ENCODE data around the gene ZDBF2. TPM values are rescaled to one million over a fixed set of nuclear protein-coding genes. Genes with fewer than 3 reads are reported as not detected.

ZDBF2 gene
- total and polyA plus RNA-seq, 2 donors (not counting 1 experiment from before 2014, with no cell fraction given): 6.3 to 11.6 TPM

GRCh38 chr2:206266130-206267125 lies 8.0 kb upstream of the ZDBF2 start:
- no peaks in the 10 kb centered on the region for H3K79me2 ChIP-seq (ENCODE audit: control insufficient read depth, insufficient read depth, low read length)
- TF ChIP-seq EZH2 (IDR thresholded peaks at IDR 0.05; ENCODE audit: low read length, missing control alignments): no peak
- TF ChIP-seq CTCF (conservative IDR thresholded peaks at IDR 0.05 in 1 of 2, IDR thresholded peaks at IDR 0.05 in 1 of 2; ENCODE audit: low read depth in 1 of 2, low read length in 2 of 2): no peak
- H4K20me1 ChIP-seq (ENCODE audit: control insufficient read depth, extremely low read depth, insufficient read depth, low read length): no peaks in the 10 kb centered on the region
- no peak overlapping the region for H3K4me2 ChIP-seq (ENCODE audit: extremely low read depth, insufficient read depth, low read length)
- no peaks in the 10 kb centered on the region for H3K9me3 ChIP-seq (ENCODE audit: control insufficient read depth, insufficient read depth, low read depth, low read length)
- no peak overlapping the region for H3K9ac ChIP-seq (ENCODE audit: insufficient read depth, low read length)
- no peaks in the 10 kb centered on the region for H3K4me1 ChIP-seq (ENCODE audit: control insufficient read depth, extremely low read depth, insufficient read depth, low read length)
- no peaks in the 10 kb centered on the region for H3K36me3 ChIP-seq (ENCODE audit: control insufficient read depth, insufficient read depth, low read length)
- DNase-seq (ENCODE audit: low read depth in 2 of 2): no peak
- H3K27ac ChIP-seq (ENCODE audit: insufficient read depth, low read length): no peak overlapping the region
- no peak overlapping the region for H2AFZ ChIP-seq (ENCODE audit: low read length)
- H3K4me3 ChIP-seq (replicated peaks in 1 of 4; ENCODE audit: control extremely low read depth in 1 of 4, insufficient read depth in 1 of 4, low read depth in 3 of 4, low read length in 4 of 4): no peak overlapping the region
- peaks cover 39% of the 10 kb centered on the region for H3K27me3 ChIP-seq (ENCODE audit: control insufficient read depth, insufficient read depth, low read length)

- Histone ChIP-seq H3K4me2 (ENCODE audit: extremely low read depth, insufficient read depth, low read length) (no peak overlapping the region), H3K4me3 (replicated peaks in 1 of 4; ENCODE audit: control extremely low read depth in 1 of 4, insufficient read depth in 1 of 4, low read depth in 3 of 4, low read length in 4 of 4) (no peak overlapping the region), H4K20me1 (ENCODE audit: control insufficient read depth, extremely low read depth, insufficient read depth, low read length) (no peaks in the 10 kb centered on the region), H3K27me3 (ENCODE audit: control insufficient read depth, insufficient read depth, low read length) (peaks cover 39% of the 10 kb centered on the region), H3K4me1 (ENCODE audit: control insufficient read depth, extremely low read depth, insufficient read depth, low read length) (no peaks in the 10 kb centered on the region), H3K79me2 (ENCODE audit: control insufficient read depth, insufficient read depth, low read length) (no peaks in the 10 kb centered on the region), H3K36me3 (ENCODE audit: control insufficient read depth, insufficient read depth, low read length) (no peaks in the 10 kb centered on the region), H3K27ac (ENCODE audit: insufficient read depth, low read length) (no peak overlapping the region), H3K9me3 (ENCODE audit: control insufficient read depth, insufficient read depth, low read depth, low read length) (no peaks in the 10 kb centered on the region), H2AFZ (ENCODE audit: low read length) (no peak overlapping the region), H3K9ac (ENCODE audit: insufficient read depth, low read length) (no peak overlapping the region)
- DNase-seq (ENCODE audit: low read depth in 2 of 2): no peak
- no peak for TF ChIP-seq CTCF (conservative IDR thresholded peaks at IDR 0.05 in 1 of 2, IDR thresholded peaks at IDR 0.05 in 1 of 2; ENCODE audit: low read depth in 1 of 2, low read length in 2 of 2)
These were observed 6.9 kb upstream of the ZDBF2 start for GRCh38 chr2:206267567-206267966.

- DNase-seq (ENCODE audit: low read depth in 2 of 2): no peak
- Histone ChIP-seq H3K36me3 (ENCODE audit: control insufficient read depth, insufficient read depth, low read length) (no peaks in the 10 kb centered on the region), H3K9ac (ENCODE audit: insufficient read depth, low read length) (no peak overlapping the region), H3K4me1 (ENCODE audit: control insufficient read depth, extremely low read depth, insufficient read depth, low read length) (no peaks in the 10 kb centered on the region), H3K27me3 (ENCODE audit: control insufficient read depth, insufficient read depth, low read length) (peaks cover 21% of the 10 kb centered on the region), H3K79me2 (ENCODE audit: control insufficient read depth, insufficient read depth, low read length) (no peaks in the 10 kb centered on the region), H4K20me1 (ENCODE audit: control insufficient read depth, extremely low read depth, insufficient read depth, low read length) (no peaks in the 10 kb centered on the region), H2AFZ (ENCODE audit: low read length) (no peak overlapping the region), H3K27ac (ENCODE audit: insufficient read depth, low read length) (no peak overlapping the region), H3K9me3 (ENCODE audit: control insufficient read depth, insufficient read depth, low read depth, low read length) (no peaks in the 10 kb centered on the region), H3K4me3 (replicated peaks in 1 of 4; ENCODE audit: control extremely low read depth in 1 of 4, insufficient read depth in 1 of 4, low read depth in 3 of 4, low read length in 4 of 4) (no peak overlapping the region), H3K4me2 (ENCODE audit: extremely low read depth, insufficient read depth, low read length) (no peak overlapping the region)
- no peak for TF ChIP-seq EZH2 (IDR thresholded peaks at IDR 0.05; ENCODE audit: low read length, missing control alignments)
- TF ChIP-seq CTCF (conservative IDR thresholded peaks at IDR 0.05 in 1 of 2, IDR thresholded peaks at IDR 0.05 in 1 of 2; ENCODE audit: low read depth in 1 of 2, low read length in 2 of 2): no peak
These were observed 3.4 kb upstream of the ZDBF2 start for GRCh38 chr2:206271065-206271464.

Measured in fibroblast of lung (primary cell).